Calu3 (cell line): ENCODE results near the gene SLC35F1. TPM values are rescaled to one million over a fixed set of nuclear protein-coding genes. Genes with fewer than 3 reads are reported as not detected.

ENCODE experiments used
- BruUV-seq: library from RNA; stranded (reverse); fragments of 400-500 nt; replicated peaks from 2 replicates; lab custom pipeline; 2021; lab: Mats Ljungman, UMichigan
- CTCF ChIA-PET: fragments of 300-600 bp; sonication (Branson Sonifier 250); formaldehyde crosslinking; loops from one replicate; lab custom pipeline; 2022; ENCODE audit warnings: antibody characterized with exemption; lab: Charles Lee
- DNase-seq: peaks from one replicate; pipeline ENCODE4 v3.0.0; 2022
- H3K27ac Mint-ChIP-seq: one replicate; pipeline ENCODE4 v1.8.0; 2022; ENCODE audit warnings: mixed read lengths; ENCODE audit not compliant: unreplicated experiment
- H3K27me3 Mint-ChIP-seq: one replicate; pipeline ENCODE4 v1.8.0; 2022; ENCODE audit warnings: mixed read lengths; ENCODE audit not compliant: unreplicated experiment
- H3K36me3 Mint-ChIP-seq: one replicate; pipeline ENCODE4 v1.8.0; 2022; ENCODE audit warnings: mild to moderate bottlenecking, moderate library complexity, mixed read lengths; ENCODE audit not compliant: insufficient read depth, unreplicated experiment
- H3K4me1 Mint-ChIP-seq: one replicate; pipeline ENCODE4 v1.8.0; 2022; ENCODE audit warnings: mild to moderate bottlenecking, low read depth, mixed read lengths; ENCODE audit not compliant: unreplicated experiment
- H3K4me3 Mint-ChIP-seq: one replicate; pipeline ENCODE4 v1.8.0; 2022; ENCODE audit warnings: mild to moderate bottlenecking, low read depth, moderate library complexity, mixed read lengths; ENCODE audit not compliant: unreplicated experiment
- H3K9me3 Mint-ChIP-seq: one replicate; pipeline ENCODE4 v1.8.0; 2022; ENCODE audit warnings: low read depth, mixed read lengths; ENCODE audit not compliant: unreplicated experiment
- CTCF ChIP-seq: fragments of 200-600 bp; IDR thresholded peaks from one replicate; pipeline ENCODE4 v1.8.0; 2022; ENCODE audit warnings: antibody characterized with exemption; ENCODE audit not compliant: unreplicated experiment
- intact Hi-C: fragments of 100-400 bp; cut with micrococcal nuclease; formaldehyde crosslinking; loops from one replicate; pipeline ENCODE4 v1.10.0; 2022; ENCODE audit not compliant: unreplicated experiment
- total RNA-seq: library from RNA; stranded (reverse); gene quantifications from 2 replicates; pipeline ENCODE4 v1.2.3, GENCODE V29; 2022

The SLC35F1 gene
- total RNA-seq, 1 experiment from 2014 or later: not detected

GRCh38 chr6:117986396-117986795 lies 79.3 kb downstream of the SLC35F1 start:
- Mint-ChIP-seq H3K4me1 (no peaks in the 10 kb centered on the region), H3K27ac (no peak overlapping the region), H3K27me3 (no peaks in the 10 kb centered on the region), H3K36me3 (no peaks in the 10 kb centered on the region), H3K4me3 (no peak overlapping the region), H3K9me3 (no peaks in the 10 kb centered on the region)
- CTCF ChIA-PET: no interaction called here
- intact Hi-C loops: no loop called here
- no TSS peak for BruUV-seq
- DNase-seq: no peak
- no peak for TF ChIP-seq CTCF

GRCh38 chr6:117989086-117989485 lies 82.0 kb downstream of the SLC35F1 start:
- H3K36me3 Mint-ChIP-seq: no peaks in the 10 kb centered on the region
- BruUV-seq: no TSS peak
- H3K27me3 Mint-ChIP-seq: no peaks in the 10 kb centered on the region
- TF ChIP-seq CTCF: no peak
- H3K4me1 Mint-ChIP-seq: no peaks in the 10 kb centered on the region
- no peaks in the 10 kb centered on the region for H3K9me3 Mint-ChIP-seq
- intact Hi-C loops: no loop called here
- no peak overlapping the region for H3K4me3 Mint-ChIP-seq
- CTCF ChIA-PET: no interaction called here
- no peak for DNase-seq
- no peak overlapping the region for H3K27ac Mint-ChIP-seq

GRCh38 chr6:117990151-117990550 lies 83.1 kb downstream of the SLC35F1 start:
- DNase-seq: no peak
- H3K36me3 Mint-ChIP-seq: no peaks in the 10 kb centered on the region
- no TSS peak for BruUV-seq
- H3K4me1 Mint-ChIP-seq: no peaks in the 10 kb centered on the region
- no peaks in the 10 kb centered on the region for H3K27me3 Mint-ChIP-seq
- H3K27ac Mint-ChIP-seq: no peak overlapping the region
- H3K4me3 Mint-ChIP-seq: no peak overlapping the region
- intact Hi-C loops: no loop called here
- H3K9me3 Mint-ChIP-seq: no peaks in the 10 kb centered on the region
- CTCF ChIA-PET: no interaction called here
- no peak for TF ChIP-seq CTCF

- Mint-ChIP-seq H3K27me3 (no peaks in the 10 kb centered on the region), H3K4me3 (no peak overlapping the region), H3K4me1 (no peaks in the 10 kb centered on the region), H3K9me3 (no peaks in the 10 kb centered on the region), H3K27ac (no peak overlapping the region), H3K36me3 (no peaks in the 10 kb centered on the region)
- no TSS peak for BruUV-seq
- CTCF ChIA-PET: no interaction called here
- intact Hi-C loops: no loop called here
- no peak for TF ChIP-seq CTCF
- no peak for DNase-seq
These were observed 85.8 kb downstream of the SLC35F1 start for GRCh38 chr6:117992856-117993255.
